ENCODE results near the gene PRIM1.

DNA sequence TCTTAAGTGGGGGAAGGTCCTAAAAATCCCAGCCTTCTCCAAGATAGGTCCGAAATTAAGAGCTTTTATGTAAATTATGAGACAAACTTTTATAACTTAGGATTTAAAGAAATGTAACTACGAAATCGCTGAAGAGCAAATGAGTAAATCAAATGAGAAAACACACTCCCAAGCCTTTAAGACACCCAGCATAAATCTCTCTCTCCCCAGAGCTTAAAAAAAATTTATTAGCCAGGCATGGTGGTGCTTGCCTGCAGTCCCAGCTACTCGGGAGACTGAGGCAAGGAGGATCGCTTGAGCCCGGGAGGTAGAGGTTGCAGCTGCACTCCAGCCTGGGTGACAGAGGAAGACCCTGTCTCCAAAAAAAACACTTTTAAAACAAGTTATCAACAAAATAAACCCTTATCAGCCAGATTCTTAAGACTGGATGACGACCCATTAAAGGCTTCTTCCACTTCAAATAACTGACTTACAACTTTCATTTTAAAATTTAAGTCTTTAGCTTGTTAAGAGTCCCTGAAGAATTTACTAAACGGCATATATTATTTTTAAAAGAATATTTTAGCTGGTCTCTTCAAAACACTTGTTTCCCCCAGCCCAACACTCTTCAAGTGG is 67.3 kb downstream of the PRIM1 start:
- TF ChIP-seq, protein P1, sequence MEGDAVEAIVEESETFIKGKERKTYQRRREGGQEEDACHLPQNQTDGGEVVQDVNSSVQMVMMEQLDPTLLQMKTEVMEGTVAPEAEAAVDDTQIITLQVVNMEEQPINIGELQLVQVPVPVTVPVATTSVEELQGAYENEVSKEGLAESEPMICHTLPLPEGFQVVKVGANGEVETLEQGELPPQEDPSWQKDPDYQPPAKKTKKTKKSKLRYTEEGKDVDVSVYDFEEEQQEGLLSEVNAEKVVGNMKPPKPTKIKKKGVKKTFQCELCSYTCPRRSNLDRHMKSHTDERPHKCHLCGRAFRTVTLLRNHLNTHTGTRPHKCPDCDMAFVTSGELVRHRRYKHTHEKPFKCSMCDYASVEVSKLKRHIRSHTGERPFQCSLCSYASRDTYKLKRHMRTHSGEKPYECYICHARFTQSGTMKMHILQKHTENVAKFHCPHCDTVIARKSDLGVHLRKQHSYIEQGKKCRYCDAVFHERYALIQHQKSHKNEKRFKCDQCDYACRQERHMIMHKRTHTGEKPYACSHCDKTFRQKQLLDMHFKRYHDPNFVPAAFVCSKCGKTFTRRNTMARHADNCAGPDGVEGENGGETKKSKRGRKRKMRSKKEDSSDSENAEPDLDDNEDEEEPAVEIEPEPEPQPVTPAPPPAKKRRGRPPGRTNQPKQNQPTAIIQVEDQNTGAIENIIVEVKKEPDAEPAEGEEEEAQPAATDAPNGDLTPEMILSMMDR (IDR thresholded peaks at IDR 0.05): no peak
- no peak for TF ChIP-seq POLR2A (IDR thresholded peaks at IDR 0.05)

All from esophagus squamous epithelium (tissue), 4 donors.